Activated naive CD4-positive, alpha-beta T cell treated with anti-CD3 and anti-CD28 coated beads, Interleukin-2, amount 50 U/mL, for 24 hours (primary cell): ENCODE data around the gene LMTK3.

Experiments used
- H3K27ac Mint-ChIP-seq: one replicate; pipeline ENCODE4 v1.8.0; 2021; ENCODE audit warnings: mild to moderate bottlenecking, mixed read lengths
- H3K27me3 Mint-ChIP-seq: one replicate; pipeline ENCODE4 v1.8.0; 2021; ENCODE audit warnings: mixed read lengths
- H3K36me3 Mint-ChIP-seq: one replicate; pipeline ENCODE4 v1.8.0; 2021; ENCODE audit warnings: mixed read lengths
- H3K4me1 Mint-ChIP-seq: one replicate; pipeline ENCODE4 v1.8.0; 2021; ENCODE audit warnings: mixed read lengths
- H3K4me3 Mint-ChIP-seq: one replicate; pipeline ENCODE4 v1.8.0; 2021; ENCODE audit warnings: mild to moderate bottlenecking, mixed read lengths
- H3K9me3 Mint-ChIP-seq: one replicate; pipeline ENCODE4 v1.8.0; 2021; ENCODE audit warnings: mixed read lengths

The LMTK3 gene

GRCh38 chr19:48455908-48456562, 55.6 kb downstream of the LMTK3 start:
- H3K9me3 Mint-ChIP-seq: no peaks in the 10 kb centered on the region
- H3K4me1 Mint-ChIP-seq: peaks cover 11% of the 10 kb centered on the region
- no peaks in the 10 kb centered on the region for H3K27me3 Mint-ChIP-seq
- H3K4me3 Mint-ChIP-seq: no peak overlapping the region
- peaks cover 7% of the 10 kb centered on the region for H3K36me3 Mint-ChIP-seq
- H3K27ac Mint-ChIP-seq: no peak overlapping the region

DNA sequence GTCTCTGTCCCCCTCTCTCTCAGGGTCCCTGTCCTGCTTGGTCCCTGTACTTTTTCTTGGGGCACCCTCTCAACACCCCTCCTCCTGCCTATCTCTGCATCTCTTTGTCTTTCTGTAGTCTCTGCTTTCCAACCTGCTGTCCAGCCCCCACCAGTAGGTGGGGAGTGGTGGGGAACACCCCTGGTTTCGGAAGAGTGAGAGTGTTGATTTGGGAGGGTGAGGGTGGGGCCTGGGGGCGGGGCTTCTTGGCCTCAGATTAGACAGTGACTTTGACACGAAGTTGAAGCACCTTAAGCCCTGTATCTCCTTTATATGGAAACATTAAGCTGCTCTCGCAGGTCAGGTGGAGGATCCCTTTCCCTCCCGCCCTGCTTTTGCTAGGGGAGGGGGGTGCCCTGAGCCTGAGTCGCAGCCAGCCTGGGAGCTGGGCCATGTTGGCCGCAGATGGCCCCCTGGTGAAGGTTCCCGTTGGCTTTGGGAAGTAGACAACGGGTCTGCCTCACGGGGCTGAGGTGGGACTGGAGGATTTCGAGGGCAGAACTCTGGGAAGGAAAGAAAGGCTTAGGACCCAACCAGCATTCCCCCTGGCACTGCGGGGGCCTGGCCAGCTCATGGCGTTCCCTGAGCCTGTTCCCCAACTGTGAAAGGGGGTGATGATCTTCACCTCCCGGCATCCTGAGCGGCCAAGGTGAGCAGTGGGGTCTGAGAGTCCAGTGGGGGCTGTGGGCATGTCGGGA, 56.3 kb downstream of the LMTK3 start, which contains the start of gene KCNJ14:
Gene KCNJ14, plus strand, starts transcription at position 404 of the 737 bp plus-strand sequence. CDS start 6,151 bp downstream, outside the sequence.
- Mint-ChIP-seq H3K27me3 (no peaks in the 10 kb centered on the region), H3K9me3 (no peaks in the 10 kb centered on the region), H3K4me3 (no peak within 1 kb of the TSS), H3K4me1 (peaks cover 11% of the 10 kb centered on the region), H3K27ac (no peak within 1 kb of the TSS), H3K36me3 (peaks cover 7% of the 10 kb centered on the region)

DNA sequence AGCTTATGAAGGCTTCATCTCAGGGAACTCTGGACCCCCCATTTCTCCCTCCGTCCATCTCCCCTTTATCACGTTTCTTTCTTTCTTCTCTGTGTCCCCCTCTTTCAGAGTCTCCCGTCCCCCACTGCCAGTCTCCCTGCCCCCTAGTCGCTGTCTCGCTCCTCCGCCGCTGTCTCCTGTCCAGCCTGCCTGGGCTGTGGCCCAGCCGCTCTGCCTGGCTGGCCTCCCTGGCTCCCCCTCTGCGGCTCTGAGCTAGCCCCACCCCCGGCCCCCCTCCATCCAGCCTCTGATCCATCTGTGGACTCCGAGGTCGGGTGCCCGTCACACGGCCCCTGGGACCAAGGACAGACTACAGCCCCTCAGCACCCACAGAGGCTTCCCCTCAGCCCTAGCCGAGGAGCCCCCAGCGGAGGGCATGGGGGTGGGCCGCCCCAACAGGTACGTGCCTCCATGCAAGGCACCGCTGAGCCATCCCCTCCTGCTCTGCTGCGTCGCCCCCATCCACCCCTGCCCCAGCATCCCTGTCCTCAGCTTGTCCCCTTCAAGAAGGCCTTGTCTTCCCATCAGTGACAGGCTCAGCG, 57.4 kb downstream of the LMTK3 start:
- Mint-ChIP-seq H3K9me3 (no peaks in the 10 kb centered on the region), H3K4me3 (no peak overlapping the region), H3K4me1 (peaks cover 11% of the 10 kb centered on the region), H3K27ac (no peak overlapping the region), H3K27me3 (no peaks in the 10 kb centered on the region), H3K36me3 (peaks cover 7% of the 10 kb centered on the region)

DNA sequence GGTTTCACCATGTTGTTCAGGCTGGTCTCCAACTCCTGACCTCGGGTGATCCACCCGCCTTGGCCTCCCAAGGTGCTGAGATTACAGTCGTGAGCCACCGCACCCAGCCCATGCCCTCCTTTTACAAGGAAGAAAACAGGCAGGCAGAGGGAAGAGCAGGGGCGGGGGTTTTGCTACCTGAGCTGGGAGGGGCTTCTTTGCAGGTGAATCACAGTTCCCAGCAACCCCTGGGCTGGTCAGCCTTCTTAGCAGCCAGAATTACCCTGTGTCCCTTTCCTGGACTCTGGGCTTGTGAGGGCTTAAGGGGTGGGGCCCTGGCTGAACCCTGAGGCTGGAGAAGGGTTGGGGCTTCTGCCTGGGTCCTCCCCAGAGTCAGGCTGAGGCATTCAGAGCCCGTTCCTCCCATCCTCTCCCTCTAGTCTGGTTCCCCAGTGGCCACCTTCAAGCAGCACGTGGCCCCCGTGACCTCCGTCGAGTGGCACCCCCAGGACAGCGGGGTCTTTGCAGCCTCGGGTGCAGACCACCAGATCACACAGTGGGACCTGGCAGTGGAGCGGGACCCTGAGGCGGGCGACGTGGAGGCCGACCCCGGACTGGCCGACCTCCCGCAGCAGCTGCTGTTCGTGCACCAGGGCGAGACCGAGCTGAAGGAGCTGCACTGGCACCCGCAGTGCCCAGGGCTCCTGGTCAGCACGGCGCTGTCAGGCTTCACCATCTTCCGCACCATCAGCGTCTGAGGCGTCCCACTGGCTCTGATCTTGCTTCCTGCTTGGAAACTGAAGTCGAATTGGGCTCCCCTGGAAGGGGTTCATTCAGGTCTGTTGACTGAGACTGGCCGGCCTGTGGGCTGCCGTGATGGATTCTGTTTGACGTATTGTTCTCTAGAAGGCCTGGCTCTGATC, 59.1 kb downstream of the LMTK3 start:
- Mint-ChIP-seq H3K27me3 (no peaks in the 10 kb centered on the region), H3K4me3 (no peak overlapping the region), H3K27ac (no peak overlapping the region), H3K4me1 (peaks cover 21% of the 10 kb centered on the region), H3K9me3 (no peaks in the 10 kb centered on the region), H3K36me3 (peaks cover 15% of the 10 kb centered on the region)

DNA sequence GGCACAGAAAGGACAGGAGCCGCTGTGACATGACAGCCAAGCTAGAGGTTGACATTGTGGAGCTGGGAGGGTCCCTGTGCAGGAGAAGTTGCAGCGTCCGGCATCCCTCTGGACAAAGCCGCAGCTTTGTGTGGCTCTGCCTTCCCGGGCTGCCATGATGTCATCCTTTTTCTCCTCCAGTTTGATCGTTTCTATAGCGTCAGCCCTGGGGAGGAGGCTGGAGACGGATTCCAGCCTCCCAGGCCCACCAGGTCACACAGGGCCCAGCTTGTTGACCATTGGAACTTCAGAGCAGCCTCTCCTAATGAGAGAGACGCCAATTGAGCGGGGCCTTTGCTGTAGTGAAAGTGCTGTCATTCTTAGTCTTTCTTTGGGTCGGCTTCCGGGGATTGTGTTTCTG, 60.0 kb downstream of the LMTK3 start:
- Mint-ChIP-seq H3K27me3 (no peaks in the 10 kb centered on the region), H3K27ac (peak overlapping the region; percentile 77), H3K4me1 (peaks cover 23% of the 10 kb centered on the region), H3K9me3 (no peaks in the 10 kb centered on the region), H3K36me3 (peaks cover 17% of the 10 kb centered on the region), H3K4me3 (no peak overlapping the region)

DNA sequence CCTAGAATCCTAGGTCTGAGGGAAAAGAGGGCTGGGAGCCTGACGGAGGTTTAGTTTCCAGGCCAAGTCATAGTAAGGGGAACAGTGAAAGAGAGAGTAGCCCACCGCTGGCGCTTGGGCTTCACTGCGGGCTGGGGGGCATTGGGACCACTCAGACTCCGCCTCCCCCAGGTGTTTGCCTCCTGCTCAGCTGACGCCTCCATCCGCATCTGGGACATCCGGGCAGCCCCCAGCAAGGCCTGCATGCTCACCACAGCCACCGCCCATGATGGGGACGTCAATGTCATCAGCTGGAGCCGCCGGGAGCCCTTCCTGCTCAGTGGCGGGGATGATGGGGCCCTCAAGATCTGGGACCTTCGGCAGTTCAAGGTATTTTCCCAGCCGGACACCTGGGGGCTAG, 60.8 kb downstream of the LMTK3 start:
- H3K36me3 Mint-ChIP-seq: peaks cover 17% of the 10 kb centered on the region
- no peaks in the 10 kb centered on the region for H3K27me3 Mint-ChIP-seq
- H3K27ac Mint-ChIP-seq: no peak overlapping the region
- peaks cover 24% of the 10 kb centered on the region for H3K4me1 Mint-ChIP-seq
- no peaks in the 10 kb centered on the region for H3K9me3 Mint-ChIP-seq
- H3K4me3 Mint-ChIP-seq: no peak overlapping the region

GRCh38 chr19:48450441-48450840, 61.2 kb downstream of the LMTK3 start:
- Mint-ChIP-seq H3K9me3 (no peaks in the 10 kb centered on the region), H3K4me3 (no peak overlapping the region), H3K4me1 (peaks cover 28% of the 10 kb centered on the region), H3K27me3 (no peaks in the 10 kb centered on the region), H3K36me3 (peaks cover 20% of the 10 kb centered on the region), H3K27ac (no peak overlapping the region)

GRCh38 chr19:48448563-48448962, 63.1 kb downstream of the LMTK3 start:
- peak overlapping the region; percentile 8 for H3K4me3 Mint-ChIP-seq

DNA sequence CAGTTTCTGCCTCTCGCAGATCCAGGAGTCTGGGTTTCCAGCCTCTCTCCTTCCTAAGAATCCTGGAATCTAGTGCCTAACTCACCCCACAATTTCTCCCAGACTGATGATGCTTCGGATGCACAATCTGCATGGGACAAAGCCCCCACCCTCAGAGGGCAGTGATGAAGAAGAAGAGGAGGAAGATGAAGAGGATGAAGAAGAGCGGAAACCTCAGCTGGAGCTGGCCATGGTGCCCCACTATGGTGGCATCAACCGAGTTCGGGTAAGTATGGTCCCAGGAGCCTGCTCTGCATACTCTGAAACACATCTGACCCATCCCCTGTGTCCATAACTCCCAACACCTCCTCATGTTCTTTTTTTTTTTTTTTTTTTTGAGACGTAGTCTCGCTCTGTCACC, 65.1 kb downstream of the LMTK3 start:
- Mint-ChIP-seq H3K4me3 (peak overlapping the region; percentile 95), H3K9me3 (no peaks in the 10 kb centered on the region), H3K27me3 (peaks cover 8% of the 10 kb centered on the region), H3K4me1 (peaks cover 41% of the 10 kb centered on the region), H3K27ac (no peak overlapping the region), H3K36me3 (peaks cover 17% of the 10 kb centered on the region)

More at GRCh38 chr19:48448563-48448962, 63.1 kb downstream of the LMTK3 start:
- H3K4me1 Mint-ChIP-seq: peaks cover 34% of the 10 kb centered on the region
- no peaks in the 10 kb centered on the region for H3K9me3 Mint-ChIP-seq
- peaks cover 17% of the 10 kb centered on the region for H3K36me3 Mint-ChIP-seq
- H3K27ac Mint-ChIP-seq: peak overlapping the region; percentile 57
- peaks cover 6% of the 10 kb centered on the region for H3K27me3 Mint-ChIP-seq

DNA sequence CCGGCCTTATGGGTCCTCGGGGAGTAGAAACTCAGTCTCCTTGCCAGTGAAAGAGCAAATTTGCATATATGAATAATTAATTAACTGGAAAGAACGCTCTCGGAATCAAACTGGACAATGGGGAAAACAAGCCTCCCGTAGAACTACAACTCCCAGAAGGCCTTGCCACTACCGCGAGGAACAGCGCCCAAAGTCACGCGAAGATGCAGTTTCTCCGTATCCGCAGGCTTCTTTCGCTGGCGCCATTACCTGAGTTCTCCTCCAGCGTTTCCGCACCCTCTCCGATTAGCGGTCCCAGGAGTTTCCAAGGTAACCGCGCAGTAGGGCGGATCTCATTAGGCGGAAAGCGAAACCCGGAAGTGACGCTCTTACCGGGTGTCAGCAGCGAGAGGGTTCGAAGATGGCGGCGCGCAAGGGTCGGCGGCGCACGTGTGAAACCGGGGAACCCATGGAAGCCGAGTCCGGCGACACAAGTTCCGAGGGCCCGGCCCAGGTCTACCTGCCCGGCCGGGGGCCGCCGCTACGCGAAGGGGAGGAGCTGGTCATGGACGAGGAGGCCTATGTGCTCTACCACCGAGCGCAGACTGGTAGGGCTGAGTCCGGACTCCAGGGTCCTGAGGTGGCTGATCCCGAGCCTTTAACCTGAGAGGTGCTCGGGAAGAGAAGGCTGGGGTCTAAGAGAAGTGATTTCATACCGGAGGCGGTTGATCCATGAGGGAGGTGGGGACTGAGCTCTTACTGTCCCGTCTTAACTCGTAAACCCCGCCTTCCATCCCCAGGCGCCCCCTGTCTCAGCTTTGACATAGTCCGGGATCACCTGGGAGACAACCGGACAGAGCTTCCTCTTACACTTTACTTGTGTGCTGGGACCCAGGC, 65.8 kb downstream of the LMTK3 start, which contains the start of gene GRWD1:
Gene GRWD1, plus strand, starts transcription at position 378 of the 876 bp plus-strand sequence. Its CDS starts 23 bp downstream, at position 401.
- Mint-ChIP-seq H3K4me3 (peak within 1 kb of the TSS; percentile 95), H3K9me3 (no peaks in the 10 kb centered on the region), H3K4me1 (peaks cover 44% of the 10 kb centered on the region), H3K27ac (peak within 1 kb of the TSS; percentile 89), H3K27me3 (peaks cover 11% of the 10 kb centered on the region), H3K36me3 (peaks cover 15% of the 10 kb centered on the region)

DNA sequence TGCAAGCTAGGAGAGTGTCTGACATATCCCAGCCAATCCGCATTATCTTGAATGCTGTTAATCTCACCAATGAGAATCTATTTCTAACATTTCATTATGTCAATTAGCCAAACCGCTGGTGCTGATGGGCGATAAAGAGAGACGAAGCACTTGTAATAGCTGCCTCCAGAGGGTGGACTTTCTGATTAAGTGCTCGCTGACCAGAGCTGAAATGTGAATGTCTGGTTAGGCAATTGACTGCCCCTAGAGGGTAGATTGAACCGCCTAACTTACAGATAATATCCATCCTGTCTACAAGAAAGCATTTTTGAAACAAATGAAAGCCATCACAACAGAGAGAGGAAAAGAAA, 66.4 kb downstream of the LMTK3 start:
- peak overlapping the region; percentile 95 for H3K4me3 Mint-ChIP-seq
- H3K27me3 Mint-ChIP-seq: peaks cover 11% of the 10 kb centered on the region
- peaks cover 15% of the 10 kb centered on the region for H3K36me3 Mint-ChIP-seq
- peak overlapping the region; percentile 89 for H3K27ac Mint-ChIP-seq
- peaks cover 44% of the 10 kb centered on the region for H3K4me1 Mint-ChIP-seq
- no peaks in the 10 kb centered on the region for H3K9me3 Mint-ChIP-seq

- no peaks in the 10 kb centered on the region for H3K9me3 Mint-ChIP-seq
- peaks cover 11% of the 10 kb centered on the region for H3K27me3 Mint-ChIP-seq
- peak overlapping the region; percentile 95 for H3K4me3 Mint-ChIP-seq
- peak overlapping the region; percentile 76 for H3K27ac Mint-ChIP-seq
- peaks cover 15% of the 10 kb centered on the region for H3K36me3 Mint-ChIP-seq
- peaks cover 44% of the 10 kb centered on the region for H3K4me1 Mint-ChIP-seq
Measured at GRCh38 chr19:48444936-48445200, 66.8 kb downstream of the LMTK3 start.

DNA sequence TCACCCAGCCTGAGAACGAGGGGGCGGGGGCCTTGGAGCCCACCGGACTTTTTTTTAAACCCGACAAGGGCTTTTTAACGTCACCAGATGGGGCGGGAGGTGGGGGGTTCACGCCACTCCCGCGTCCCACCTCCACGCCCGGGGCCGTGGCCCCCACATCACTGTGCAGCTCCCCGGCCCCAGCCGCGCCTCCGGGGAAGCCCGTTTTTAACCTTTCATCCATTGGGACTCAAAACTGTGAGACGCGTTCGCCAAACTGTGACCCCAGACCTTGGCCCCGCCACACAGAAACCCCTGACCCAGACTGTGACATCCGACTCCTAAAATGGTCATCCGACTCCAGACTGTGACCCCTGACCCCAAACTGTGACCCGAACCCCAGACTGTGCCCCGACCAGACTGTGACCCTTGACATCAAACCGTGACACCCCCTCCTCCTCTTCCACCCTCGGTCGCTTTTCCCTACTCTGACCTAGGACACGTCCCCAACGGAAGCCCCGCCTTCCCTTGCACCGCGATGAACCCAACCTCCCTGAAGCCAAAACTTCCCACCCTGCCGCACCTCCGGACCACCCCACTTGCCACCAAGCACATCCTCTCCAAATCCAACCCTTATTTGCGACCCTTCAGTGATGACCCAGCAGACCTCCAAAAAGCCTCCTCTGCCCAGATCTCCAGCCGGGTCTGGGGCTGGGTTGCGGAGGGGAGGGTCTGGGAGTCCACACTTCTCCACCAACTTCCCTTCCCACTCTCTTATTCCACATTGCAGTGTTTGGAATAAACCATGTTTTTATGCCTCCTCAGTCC, 67.3 kb downstream of the LMTK3 start:
- Mint-ChIP-seq H3K4me3 (peak overlapping the region; percentile 95), H3K9me3 (no peaks in the 10 kb centered on the region), H3K27me3 (peaks cover 11% of the 10 kb centered on the region), H3K4me1 (peaks cover 44% of the 10 kb centered on the region), H3K27ac (peak overlapping the region; percentile 76), H3K36me3 (peaks cover 15% of the 10 kb centered on the region)

DNA sequence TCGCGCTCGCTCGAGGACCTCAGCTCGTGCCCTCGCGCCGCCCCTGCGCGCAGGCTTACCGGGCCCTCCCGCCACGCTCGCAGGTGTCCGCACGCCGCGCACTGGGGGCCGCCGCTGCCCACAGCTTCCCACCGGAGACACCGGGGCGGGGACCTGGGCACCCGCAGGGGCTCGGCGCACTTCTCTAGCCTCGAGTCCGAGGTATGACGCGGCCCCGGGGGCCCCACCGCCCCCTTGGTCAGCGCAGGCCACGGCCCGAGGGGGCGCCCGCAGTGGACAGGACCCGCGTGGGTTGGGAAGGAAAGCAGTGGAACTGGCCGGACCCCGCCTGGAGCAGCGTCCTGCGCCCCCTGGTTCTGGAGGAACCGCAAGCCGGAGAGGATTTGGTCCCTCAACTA, 67.9 kb downstream of the LMTK3 start:
- Mint-ChIP-seq H3K36me3 (peaks cover 13% of the 10 kb centered on the region), H3K4me3 (no peak overlapping the region), H3K4me1 (peaks cover 42% of the 10 kb centered on the region), H3K27ac (no peak overlapping the region), H3K27me3 (peaks cover 13% of the 10 kb centered on the region), H3K9me3 (no peaks in the 10 kb centered on the region)
